ENCODE results near the gene TUBA4A.

Gene TUBA4A

DNA sequence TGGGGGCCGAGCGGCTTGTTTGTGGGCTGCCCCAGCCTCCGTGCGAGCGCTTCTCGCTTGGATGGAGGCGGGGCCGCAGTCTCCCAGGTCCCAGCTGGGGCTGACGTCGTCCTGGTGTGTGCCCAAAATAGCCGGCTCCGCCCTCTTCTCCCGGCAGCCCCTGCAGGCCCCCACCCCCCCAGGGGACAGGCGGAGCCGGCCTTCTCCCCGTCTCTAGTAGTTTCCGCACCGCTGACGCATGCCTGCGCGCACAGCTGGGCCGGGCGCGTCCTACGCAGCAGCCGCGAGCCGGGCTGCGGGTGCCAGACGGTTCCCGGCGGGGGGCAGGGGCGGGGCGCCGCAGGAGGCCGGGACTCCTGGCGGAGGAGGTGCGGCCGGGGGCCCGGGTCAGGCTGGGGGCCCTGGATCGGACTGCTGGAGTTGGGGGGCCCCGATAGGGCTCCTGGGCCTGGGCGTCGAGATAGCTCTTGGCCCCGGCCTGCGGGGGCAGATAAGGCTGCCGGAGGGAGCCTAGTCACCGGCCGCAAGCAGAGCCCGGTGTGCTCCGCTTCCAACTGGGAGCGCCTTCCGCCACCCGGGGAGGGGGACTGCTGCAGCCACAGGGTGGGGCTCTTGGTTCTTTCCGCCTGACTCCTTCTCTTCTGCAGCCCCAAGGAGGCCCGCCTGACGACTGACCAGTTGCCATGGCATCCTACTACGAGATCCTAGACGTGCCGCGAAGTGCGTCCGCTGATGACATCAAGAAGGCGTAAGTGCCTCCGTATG lies 25.6 kb upstream of the TUBA4A start, which contains the start of gene DNAJB2 (continued):
- TF ChIP-seq ZNF610 (tag by site-specific recombination; IDR thresholded peaks at IDR 0.05; ENCODE audit: borderline replicate concordance) (0 out of 2 replicates have a peak, but pooled peaks have one; percentile 28), TRIM28 (IDR thresholded peaks at IDR 0.05; ENCODE audit: borderline replicate concordance, low read length) (no peak), ZNF701 (tag by site-specific recombination; IDR thresholded peaks at IDR 0.05) (no peak), SP7 (tag by site-specific recombination; IDR thresholded peaks at IDR 0.05) (peak; percentile 86), ZNF654 (tag by site-specific recombination; IDR thresholded peaks at IDR 0.05; ENCODE audit: low read depth) (no peak), GLIS1 (tag by site-specific recombination; IDR thresholded peaks at IDR 0.05) (peak; percentile 82), EGR2 (tag by site-specific recombination; IDR thresholded peaks at IDR 0.05; ENCODE audit: low read depth) (peak; percentile 83; the same call in 1 of the 2 replicates), ZNF76 (tag by site-specific recombination; IDR thresholded peaks at IDR 0.05; ENCODE audit: borderline replicate concordance, low read depth) (peak; percentile 90), ZNF501 (tag by site-specific recombination; IDR thresholded peaks at IDR 0.05) (no peak), ZEB2 (tag by site-specific recombination; IDR thresholded peaks at IDR 0.05) (no peak; the same call in 1 of the 2 replicates), OSR2 (tag by site-specific recombination; IDR thresholded peaks at IDR 0.05) (peak; percentile 54; the same call in 1 of the 2 replicates), ZNF155 (tag by site-specific recombination; IDR thresholded peaks at IDR 0.05) (no peak), ZNF433 (tag by site-specific recombination; IDR thresholded peaks at IDR 0.05; ENCODE audit: low read depth) (no peak), KLF8 (tag by site-specific recombination; IDR thresholded peaks at IDR 0.05) (peak; percentile 75), ZXDB (tag by site-specific recombination; IDR thresholded peaks at IDR 0.05) (peak; percentile 79), ZNF600 (tag by site-specific recombination; IDR thresholded peaks at IDR 0.05) (0 out of 2 replicates have a peak, but pooled peaks have one; percentile 1), ZBTB17 (tag by site-specific recombination; IDR thresholded peaks at IDR 0.05) (no peak; the same call in 1 of the 2 replicates), ZBTB8A (tag by site-specific recombination; IDR thresholded peaks at IDR 0.05) (peak; percentile 48), IKZF3 (tag by site-specific recombination; IDR thresholded peaks at IDR 0.05) (0 out of 2 replicates have a peak, but pooled peaks have one; percentile 26), ZNF416 (tag by site-specific recombination; IDR thresholded peaks at IDR 0.05) (no peak), ZIC2 (tag by site-specific recombination; IDR thresholded peaks at IDR 0.05) (peak; percentile 83), KLF10 (tag by site-specific recombination; IDR thresholded peaks at IDR 0.05) (peak; percentile 96), ZNF660 (tag by site-specific recombination; IDR thresholded peaks at IDR 0.05) (peak; percentile 72)
- TF ChIP-seq, protein P1, sequence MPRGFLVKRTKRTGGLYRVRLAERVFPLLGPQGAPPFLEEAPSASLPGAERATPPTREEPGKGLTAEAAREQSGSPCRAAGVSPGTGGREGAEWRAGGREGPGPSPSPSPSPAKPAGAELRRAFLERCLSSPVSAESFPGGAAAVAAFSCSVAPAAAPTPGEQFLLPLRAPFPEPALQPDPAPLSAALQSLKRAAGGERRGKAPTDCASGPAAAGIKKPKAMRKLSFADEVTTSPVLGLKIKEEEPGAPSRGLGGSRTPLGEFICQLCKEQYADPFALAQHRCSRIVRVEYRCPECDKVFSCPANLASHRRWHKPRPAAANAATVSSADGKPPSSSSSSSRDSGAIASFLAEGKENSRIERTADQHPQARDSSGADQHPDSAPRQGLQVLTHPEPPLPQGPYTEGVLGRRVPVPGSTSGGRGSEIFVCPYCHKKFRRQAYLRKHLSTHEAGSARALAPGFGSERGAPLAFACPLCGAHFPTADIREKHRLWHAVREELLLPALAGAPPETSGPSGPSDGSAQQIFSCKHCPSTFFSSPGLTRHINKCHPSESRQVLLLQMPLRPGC (tag by site-specific recombination; IDR thresholded peaks at IDR 0.05) = peak; percentile 59; the same call in 1 of the 2 replicates
- TF ChIP-seq, protein P2, sequence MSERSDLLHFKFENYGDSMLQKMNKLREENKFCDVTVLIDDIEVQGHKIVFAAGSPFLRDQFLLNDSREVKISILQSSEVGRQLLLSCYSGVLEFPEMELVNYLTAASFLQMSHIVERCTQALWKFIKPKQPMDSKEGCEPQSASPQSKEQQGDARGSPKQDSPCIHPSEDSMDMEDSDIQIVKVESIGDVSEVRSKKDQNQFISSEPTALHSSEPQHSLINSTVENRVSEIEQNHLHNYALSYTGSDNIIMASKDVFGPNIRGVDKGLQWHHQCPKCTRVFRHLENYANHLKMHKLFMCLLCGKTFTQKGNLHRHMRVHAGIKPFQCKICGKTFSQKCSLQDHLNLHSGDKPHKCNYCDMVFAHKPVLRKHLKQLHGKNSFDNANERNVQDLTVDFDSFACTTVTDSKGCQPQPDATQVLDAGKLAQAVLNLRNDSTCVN (tag by site-specific recombination; optimal IDR thresholded peaks at IDR 0.05) = peak; percentile 77
- TF ChIP-seq, protein P3, sequence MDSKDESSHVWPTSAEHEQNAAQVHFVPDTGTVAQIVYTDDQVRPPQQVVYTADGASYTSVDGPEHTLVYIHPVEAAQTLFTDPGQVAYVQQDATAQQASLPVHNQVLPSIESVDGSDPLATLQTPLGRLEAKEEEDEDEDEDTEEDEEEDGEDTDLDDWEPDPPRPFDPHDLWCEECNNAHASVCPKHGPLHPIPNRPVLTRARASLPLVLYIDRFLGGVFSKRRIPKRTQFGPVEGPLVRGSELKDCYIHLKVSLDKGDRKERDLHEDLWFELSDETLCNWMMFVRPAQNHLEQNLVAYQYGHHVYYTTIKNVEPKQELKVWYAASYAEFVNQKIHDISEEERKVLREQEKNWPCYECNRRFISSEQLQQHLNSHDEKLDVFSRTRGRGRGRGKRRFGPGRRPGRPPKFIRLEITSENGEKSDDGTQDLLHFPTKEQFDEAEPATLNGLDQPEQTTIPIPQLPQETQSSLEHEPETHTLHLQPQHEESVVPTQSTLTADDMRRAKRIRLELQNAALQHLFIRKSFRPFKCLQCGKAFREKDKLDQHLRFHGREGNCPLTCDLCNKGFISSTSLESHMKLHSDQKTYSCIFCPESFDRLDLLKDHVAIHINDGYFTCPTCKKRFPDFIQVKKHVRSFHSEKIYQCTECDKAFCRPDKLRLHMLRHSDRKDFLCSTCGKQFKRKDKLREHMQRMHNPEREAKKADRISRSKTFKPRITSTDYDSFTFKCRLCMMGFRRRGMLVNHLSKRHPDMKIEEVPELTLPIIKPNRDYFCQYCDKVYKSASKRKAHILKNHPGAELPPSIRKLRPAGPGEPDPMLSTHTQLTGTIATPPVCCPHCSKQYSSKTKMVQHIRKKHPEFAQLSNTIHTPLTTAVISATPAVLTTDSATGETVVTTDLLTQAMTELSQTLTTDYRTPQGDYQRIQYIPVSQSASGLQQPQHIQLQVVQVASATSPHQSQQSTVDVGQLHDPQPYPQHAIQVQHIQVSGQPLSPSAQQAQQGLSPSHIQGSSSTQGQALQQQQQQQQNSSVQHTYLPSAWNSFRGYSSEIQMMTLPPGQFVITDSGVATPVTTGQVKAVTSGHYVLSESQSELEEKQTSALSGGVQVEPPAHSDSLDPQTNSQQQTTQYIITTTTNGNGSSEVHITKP (tag by site-specific recombination; IDR thresholded peaks at IDR 0.05) = peak; percentile 82; the same call in 1 of the 2 replicates
- TF ChIP-seq, protein P4, sequence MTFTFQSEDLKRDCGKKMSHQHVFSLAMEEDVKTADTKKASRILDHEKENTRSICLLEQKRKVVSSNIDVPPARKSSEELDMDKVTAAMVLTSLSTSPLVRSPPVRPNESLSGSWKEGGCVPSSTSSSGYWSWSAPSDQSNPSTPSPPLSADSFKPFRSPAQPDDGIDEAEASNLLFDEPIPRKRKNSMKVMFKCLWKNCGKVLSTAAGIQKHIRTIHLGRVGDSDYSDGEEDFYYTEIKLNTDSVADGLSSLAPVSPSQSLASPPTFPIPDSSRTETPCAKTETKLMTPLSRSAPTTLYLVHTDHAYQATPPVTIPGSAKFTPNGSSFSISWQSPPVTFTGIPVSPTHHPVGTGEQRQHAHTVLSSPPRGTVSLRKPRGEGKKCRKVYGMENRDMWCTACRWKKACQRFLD (tag by site-specific recombination; IDR thresholded peaks at IDR 0.05) = no peak
- TF ChIP-seq, protein P5, sequence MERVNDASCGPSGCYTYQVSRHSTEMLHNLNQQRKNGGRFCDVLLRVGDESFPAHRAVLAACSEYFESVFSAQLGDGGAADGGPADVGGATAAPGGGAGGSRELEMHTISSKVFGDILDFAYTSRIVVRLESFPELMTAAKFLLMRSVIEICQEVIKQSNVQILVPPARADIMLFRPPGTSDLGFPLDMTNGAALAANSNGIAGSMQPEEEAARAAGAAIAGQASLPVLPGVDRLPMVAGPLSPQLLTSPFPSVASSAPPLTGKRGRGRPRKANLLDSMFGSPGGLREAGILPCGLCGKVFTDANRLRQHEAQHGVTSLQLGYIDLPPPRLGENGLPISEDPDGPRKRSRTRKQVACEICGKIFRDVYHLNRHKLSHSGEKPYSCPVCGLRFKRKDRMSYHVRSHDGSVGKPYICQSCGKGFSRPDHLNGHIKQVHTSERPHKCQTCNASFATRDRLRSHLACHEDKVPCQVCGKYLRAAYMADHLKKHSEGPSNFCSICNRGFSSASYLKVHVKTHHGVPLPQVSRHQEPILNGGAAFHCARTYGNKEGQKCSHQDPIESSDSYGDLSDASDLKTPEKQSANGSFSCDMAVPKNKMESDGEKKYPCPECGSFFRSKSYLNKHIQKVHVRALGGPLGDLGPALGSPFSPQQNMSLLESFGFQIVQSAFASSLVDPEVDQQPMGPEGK (tag by site-specific recombination; IDR thresholded peaks at IDR 0.05) = peak; percentile 98
- TF ChIP-seq, protein P6, sequence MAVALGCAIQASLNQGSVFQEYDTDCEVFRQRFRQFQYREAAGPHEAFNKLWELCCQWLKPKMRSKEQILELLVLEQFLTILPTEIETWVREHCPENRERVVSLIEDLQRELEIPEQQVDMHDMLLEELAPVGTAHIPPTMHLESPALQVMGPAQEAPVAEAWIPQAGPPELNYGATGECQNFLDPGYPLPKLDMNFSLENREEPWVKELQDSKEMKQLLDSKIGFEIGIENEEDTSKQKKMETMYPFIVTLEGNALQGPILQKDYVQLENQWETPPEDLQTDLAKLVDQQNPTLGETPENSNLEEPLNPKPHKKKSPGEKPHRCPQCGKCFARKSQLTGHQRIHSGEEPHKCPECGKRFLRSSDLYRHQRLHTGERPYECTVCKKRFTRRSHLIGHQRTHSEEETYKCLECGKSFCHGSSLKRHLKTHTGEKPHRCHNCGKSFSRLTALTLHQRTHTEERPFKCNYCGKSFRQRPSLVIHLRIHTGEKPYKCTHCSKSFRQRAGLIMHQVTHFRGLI (tag by site-specific recombination; IDR thresholded peaks at IDR 0.05) = no peak
